Non-pigmented ciliary epithelial cell (primary cell): Measurements from ENCODE around the gene MANBA.
"Not testable (repeated sequence)": the region's sequence is repeated elsewhere in the genome, so short reads cannot be mapped to it uniquely, and the experiment has no call there.

Source experiments
- DNase-seq: peaks from one replicate; pipeline ENCODE4 v3.0.0-alpha.2; 2010; ENCODE audit warnings: low read depth

Gene MANBA

DNA sequence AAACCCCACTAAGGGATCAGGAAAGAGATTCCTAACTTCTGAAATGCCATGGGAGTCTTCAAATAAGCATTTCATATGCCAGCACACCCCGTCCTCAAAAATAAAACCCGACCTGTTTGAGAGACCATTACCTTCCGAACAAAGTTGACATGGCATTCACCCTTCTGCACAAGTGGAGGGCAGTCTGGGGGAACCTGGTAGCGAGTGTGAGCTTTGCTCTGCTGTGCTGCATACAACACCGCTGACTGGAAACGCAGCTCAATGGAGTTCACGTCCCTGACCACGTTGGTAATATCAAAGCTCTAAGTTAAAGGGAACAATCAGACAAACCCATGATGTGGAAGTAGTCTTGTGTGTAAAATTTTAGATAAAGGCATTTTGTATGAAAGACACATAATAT, 38.0 kb downstream of the MANBA start:
- no peak for DNase-seq

DNA sequence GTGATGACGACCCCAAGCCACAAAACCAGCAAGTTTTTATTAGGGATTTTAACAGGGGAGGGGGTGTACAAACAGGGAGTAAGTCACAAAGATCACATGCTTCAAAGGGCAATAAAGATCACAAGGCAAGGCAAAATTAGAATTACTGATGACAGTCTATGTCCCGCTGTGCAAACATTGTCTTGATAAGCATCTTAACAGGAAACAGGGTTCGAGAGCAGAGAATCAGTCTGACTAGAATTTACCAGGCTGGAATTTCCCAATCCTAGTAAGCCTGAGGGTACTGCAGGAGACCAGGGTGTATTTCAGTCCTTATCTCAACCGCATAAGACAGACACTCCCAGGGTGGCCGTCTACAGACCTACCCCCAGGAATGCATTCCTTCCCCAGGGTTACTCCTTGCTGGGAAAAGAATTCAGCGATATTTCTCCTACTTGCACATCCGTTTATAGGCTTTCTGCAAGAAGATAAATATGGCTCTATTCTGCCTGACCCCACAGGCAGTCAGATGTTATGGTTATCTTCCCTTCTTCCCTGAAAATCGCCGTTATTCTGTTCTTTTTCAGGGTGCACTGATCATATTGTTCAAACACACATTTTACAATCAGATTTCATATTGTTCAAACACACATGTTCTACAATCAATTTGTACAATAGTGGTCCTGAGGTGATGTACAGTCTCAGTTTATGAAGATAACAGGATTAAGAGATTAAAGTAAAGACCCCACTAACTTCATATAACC, 41.8 kb downstream of the MANBA start:
- DNase-seq, result not testable (repeated sequence)

DNA sequence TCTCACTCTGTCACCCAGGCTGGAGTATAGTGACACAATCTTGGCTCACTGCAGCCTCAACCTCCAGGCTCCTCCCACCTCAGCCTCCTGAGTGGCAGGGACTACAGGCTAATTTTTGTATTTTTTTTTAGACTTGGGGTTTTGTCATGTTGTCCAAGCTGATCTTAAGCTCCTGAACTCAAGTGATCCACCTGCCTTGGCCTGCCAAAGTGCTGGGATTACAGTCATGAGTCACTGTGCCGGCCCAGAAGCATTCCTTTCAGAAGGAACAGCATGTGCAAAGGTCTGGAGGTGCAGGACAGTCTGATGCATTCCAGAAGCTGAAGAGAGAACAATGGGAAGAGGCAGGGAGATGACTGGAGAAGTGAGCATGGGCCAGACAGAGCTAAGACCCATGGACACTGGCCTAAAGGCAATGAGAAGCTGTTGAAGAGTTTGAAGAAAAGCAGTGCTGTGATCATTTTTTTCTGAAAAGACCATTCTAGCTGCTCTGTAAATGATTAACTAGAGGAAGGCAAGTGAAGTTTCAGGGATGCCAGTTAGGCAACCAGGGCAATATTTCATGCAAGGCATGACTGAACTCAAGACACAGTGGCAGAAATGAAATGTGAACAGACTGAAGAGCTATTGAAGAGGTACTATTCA, 43.2 kb downstream of the MANBA start:
- DNase-seq, result no peak

DNA sequence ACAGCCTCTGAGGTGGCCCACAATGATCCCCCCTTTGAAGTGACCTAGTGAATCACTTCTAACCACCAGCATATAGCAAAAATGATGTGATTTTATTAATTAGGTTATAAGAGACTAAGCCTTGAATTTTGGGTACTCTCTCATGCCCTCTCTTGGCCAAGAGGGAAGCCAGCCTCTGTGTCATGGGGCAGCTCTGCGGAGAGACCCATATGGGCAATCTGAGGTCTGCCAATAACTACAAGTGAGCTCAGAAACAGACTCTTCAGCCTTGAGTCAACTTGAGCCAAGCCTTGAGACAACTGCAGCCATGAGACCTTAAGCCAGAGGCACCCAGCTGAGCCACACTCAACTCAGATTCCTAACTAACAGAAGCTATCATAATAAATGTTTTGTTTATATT, 45.7 kb downstream of the MANBA start:
- DNase-seq, result no peak

DNA sequence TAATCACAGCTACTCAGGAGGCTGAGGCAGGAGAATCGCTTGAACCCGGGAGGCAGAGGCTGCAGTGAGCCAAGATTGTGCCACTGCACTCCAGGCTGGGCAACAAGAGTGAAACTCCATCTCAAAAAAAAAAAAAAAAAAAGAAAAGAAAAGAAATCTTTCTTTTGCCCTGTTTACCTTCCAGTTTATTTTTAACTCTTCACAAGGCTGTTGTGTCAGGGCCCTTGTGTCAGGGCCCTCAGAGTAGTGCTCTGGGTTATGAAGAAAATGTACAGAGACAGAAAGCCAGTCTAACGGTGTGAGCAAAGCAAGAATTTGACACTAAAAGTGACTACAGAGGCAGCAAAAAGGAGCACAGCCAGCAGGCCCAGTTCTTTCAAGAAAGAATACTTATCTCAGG, 47.0 kb downstream of the MANBA start:
- not testable (repeated sequence) for DNase-seq

DNA sequence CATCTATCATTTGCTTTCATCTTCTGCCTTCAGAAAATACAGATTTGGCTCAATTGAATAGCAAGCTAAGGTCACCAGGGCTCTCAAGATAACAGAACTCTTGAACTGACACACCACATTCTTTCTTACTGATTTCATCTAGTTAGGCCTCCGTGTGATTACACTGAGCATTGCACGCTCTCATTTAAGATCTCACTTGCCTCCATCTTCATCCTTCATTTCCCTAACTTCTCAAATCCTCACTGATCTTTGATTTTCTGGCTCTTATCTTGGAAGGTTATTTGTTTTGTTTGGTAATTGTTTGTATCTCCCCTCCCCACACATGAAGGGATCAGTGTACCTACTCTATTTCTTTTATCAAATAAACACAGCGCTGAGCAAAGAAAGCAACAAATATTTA, 47.7 kb downstream of the MANBA start:
- DNase-seq, result no peak

DNA sequence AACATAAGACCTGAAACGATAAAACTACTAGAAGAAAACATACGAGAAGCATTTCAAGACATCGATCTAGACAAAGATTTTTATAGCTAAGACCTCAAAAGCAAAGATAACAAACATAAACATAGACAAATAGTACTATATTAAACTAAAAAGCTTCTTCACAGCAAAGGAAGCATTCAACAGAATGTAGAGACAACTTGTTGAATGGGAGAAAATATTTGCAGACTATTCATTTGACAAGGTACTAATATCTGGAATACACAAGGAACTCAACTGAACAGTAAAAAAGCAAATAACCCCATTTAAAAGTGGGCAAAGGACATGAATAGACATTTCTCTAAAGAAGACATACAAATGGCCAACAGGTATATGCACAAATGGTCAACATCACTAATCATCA, 49.8 kb downstream of the MANBA start:
- DNase-seq, result no peak

DNA sequence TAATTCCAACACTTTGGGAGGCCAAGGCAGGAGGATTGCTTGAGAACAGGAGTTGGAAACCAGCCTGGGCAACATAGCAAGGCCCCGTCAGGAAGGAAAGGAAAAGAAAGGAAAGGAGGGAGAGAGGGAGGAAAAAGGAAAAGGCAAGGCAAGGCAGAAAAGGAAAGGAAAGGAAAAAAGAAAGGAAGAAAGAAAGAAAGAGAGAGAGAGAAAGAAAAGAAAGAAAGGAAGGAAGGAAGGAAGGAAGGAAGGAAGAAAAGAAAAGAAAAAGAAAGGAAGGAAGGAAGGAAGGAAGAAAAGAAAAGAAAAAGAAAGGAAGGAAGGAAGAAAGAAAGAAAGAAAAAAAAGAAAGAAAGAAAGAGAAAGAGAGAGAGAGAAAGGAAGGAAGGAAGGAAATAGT, 51.7 kb downstream of the MANBA start:
- not testable (repeated sequence) for DNase-seq

DNA sequence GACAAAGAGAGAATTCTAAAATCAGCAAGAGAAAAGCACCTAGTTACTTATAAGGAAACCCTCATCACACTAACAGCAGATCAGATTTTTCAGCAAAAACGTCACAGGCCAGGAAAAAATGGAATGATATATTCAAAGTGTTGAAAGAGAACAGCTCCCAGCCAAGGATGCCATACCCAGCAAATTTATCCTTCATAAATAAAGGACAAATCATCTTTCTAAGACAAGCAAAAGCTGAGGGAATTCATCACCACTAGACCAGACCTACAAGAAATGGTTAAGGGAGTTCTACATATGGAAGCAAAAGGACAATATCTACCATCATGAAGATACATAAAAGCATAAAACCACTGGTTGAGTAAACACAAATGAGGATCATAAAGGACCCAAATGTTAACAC, 53.6 kb downstream of the MANBA start:
- DNase-seq, result no peak

DNA sequence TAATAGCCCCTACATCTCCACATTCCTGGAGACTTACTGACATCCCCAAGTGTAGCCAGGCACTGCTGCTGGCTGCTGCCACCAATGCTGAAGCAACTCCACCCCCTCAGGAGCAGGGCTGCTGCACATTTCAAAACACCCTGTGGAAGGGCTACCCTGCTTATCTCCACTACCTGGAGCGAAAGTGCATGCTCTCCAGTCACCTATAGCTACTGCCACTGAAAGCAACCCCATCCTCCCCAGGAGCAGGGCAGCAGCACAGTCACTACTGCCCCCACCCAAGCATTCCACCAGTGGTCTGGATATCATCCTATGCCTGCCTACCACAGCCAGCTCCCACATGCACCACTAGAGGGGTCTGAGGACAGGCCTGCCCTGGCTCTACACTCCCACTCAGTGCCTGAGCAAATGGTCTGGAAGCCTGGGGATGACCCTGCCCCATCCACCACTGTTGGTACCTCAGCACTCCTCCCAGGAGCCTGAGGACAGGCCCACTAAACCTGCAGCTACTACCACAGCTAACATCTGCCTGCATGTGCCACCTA, 55.3 kb downstream of the MANBA start:
- no peak for DNase-seq

DNA sequence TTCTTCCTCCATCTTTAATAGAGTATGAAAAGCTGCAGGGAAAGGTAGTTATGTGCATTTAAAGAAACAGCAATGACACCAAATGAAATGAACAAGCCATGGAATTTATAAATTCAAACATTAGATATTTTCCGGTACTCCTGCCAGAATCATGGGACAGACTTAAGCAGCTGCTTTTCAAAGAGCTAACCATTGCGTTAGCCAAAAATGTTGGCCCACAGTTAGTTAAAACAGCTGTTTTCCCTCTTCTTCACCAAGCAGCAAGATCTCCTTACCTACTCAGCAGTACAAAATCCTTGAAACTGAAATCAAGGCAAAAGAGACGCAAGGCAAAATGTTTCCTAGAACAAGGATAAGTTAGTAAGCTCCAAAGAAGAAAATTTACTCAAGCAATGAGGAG, 64.0 kb downstream of the MANBA start:
- no peak for DNase-seq

DNA sequence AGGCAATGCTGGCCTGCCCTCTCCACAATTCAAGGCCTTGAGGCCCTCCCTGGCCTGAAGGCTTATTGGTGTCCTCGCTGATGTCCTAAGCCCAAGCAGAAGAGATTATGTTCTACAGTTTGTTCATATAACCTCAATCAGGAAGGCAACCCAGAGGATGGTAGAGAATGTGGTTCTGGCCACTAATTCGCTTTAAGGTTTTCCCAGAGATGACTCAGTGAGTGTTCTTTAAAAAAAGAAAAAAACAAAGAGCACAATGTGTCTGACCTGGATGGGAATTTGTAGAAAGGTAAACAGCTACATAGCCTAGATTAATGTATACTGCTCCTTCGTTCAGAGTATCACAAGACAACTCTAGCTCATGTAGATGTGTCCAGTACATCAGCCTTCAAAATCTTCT, 66.0 kb downstream of the MANBA start:
- no peak for DNase-seq

DNA sequence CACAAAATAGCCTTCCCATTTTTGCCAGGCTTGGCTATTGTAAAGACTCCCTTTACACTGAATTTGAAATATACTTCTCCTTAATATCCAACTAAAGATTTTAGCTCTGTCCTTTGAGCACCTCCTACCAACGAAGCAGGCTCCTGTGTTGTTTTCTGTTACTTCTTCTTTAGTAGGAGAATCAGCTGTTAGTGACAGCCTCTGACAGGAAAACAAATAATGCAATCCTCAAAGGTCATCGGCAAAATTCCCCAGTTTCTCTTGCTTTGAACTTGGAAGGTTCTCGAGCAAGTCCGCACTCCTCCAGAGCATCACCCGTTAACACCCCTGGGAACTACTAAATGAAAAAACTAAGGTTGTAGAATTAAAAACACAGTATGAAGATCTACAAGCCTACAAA, 66.9 kb downstream of the MANBA start:
- no peak for DNase-seq

DNA sequence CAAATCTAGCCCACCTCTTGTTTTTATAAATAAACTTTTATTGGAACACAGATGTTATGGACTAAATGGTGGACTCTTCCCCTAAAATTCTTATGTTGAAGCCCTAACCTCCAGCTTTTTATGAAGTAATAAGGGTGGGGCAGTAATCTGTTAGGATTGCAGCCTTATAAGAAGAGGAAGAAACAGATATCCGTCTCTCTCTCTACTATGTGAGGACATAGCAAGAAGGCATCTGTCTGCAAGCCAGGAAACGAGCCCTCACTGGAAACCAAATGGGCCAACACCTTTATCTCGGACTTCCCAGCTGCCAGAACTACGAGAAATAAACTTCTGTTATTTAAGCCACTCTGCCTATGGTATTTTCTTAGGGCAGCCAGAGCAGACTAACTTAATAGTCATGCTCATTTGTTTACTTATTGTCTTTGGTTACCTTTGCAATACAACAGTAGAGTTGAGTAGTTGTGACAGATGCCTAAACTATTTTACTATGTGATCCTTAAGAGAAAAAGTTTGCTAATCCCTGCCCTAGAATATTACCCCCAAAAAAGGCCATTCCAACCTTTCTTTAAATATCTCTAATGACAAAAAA, 67.4 kb downstream of the MANBA start:
- no peak for DNase-seq

DNA sequence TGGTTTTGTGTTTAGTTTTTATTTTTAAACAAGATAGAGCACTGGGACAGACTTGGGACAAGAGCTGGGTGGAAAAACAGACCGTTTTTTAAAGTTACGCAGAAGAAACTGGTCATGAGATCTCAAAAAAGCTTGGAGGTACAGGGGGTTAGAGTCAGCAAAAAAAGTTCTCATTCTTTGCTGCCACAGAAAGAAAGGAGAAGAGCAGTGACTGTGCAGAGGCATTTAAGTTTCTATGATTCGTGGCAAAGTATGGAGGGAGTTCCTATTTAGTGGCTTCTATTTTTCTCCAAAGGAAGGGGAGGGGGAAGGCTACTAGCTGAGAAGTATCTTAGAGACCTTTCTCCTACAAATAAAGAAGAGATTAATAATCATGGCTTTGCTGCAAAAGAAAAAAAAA, 68.3 kb downstream of the MANBA start:
- no peak for DNase-seq

DNA sequence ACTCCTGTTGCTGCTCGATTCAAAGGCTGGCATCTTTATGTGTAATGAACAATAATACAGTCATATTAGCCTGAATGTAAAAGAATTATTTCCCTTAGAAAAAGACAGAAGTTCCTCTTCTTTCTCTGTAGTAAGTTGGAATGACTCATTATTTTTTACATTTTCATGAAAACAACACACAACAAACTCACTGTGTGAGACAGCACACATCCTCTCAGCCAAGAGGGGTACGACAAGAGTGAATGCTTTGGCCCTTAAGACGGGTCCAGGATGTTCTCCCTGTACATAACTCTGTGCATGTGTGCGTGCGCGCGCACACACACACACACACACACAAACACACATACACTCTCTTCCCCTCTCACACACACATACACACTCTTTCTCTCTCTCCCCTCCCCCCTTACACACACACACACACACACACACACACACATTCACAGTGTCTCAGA, 72.8 kb downstream of the MANBA start:
- DNase-seq, result no peak

DNA sequence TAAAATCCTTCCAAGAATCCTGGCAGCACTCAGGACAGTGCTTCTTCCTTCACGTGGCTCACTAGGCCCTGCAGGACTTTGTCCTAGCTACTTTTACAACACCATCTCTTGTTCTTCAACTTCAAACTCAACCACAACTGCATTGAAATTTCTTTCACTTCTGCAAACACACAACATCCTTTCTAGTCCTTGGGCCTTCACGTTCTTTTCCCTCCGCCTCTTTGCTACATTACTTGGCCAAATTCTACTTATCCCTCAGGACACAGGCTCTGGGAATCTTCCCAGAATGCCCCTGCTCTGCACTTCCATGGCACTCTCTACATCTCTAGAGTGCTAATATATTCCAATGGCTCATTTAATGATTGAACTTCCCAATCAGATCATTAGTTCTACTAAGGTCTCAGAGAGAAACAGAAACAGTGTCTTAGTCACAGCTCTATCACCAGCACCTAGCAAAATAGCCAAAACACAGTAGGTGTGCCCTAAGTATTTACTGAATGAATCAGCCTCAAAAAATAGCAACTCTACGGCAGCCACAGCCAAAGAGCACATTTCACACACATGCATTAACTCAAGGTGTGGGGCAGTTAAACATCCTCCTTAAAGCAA, 73.3 kb downstream of the MANBA start:
- no peak for DNase-seq

DNA sequence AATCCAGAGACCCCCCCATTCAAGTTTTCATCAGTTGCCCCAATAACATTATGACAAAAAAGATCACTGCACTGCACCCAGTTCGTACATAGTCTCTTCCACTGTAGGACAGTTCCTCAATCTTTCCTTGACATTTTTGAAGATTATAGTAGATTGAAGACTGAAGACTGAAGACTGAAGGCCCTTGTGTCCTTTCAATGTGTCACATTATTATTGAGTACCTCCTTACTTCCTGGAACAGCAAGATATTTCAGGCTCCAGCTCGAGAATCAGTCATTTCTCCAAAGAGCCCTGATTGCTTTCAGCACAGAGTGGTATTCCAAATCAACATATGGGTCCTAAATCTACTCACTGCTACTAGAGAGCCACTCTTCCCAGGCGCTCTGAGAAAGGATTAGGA, 75.0 kb downstream of the MANBA start:
- no peak for DNase-seq

DNA sequence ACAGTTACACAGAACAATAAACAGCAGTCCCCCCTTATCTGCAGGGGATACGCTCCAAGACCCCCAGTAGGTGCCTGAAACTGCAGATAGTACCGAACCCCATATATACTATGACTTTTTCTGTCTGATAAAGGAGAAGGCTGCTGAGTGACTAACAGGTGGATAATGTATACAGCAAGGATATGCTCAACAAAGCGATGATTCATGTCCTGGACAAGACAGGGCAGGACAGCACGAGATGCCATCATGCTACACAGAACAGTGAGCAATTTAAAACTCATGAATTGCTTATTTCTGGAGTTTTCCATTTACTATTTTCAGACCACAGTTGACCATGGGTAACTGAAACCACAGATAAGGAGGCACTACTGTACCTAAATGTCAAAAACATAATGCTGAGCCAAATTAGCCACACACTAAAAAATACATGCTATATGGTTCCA, 76.1 kb downstream of the MANBA start:
- peak; percentile 85 for DNase-seq

DNA sequence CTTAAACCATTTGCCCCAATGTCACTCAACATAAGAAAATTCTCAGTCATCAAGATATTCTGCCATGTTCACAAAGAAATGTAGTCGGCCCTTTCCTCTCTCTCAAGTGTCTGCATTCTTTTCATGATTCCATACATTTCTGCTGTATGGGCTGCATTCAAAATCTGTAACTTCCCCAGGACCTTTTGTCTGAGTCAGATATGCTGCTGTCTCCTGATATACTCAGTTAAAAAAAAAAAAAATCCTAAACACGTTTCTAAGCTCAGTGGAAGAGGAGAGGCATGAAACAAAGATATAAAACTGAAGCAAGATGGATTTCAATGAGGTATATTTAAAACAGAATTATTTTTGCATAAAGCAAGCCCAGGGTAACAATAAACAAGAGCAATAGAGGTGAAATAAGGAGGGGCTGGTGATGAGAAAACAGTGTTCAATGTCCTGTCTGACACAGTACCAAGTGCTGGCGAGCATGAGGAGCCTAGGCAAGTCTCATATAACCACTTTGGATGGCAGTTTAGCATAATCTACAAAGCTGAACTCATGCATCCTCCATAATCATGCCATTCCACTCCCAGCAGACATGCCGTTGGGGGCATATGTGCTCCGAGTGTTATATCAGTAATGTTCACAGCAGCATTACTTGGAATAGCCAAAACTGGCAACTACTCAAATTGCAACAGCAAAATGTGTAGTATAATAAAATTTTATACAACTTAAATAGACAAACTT, 76.7 kb downstream of the MANBA start:
- no peak for DNase-seq

DNA sequence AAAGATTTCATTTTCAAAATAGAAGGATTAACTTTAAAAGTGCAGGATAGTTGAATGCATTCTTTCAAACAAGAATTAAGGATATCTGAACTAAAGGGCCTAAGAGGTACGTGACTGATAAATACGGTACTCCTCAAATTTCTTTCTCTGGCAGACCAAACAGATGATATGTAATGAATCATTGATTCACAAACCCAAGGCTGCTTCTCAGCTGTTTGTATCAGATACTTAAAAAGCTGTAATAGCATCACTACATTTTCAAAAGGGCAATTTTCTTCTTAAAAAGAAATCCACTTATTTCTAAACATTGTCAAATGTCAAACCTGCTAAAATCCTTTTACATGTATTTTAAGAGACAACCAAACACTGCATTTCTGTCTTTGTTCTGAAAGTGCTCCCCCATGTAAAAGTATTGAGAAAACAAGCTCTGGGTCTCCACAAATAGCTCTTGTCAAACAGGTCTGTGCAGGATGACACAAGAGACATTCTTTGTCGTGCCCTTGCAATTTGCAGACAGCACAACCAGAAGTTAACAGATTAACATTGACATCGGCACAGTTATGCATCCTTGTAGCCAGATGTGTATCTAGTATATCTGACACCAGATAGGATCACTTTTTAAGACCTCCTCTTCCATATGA, 82.0 kb downstream of the MANBA start:
- DNase-seq, result no peak

DNA sequence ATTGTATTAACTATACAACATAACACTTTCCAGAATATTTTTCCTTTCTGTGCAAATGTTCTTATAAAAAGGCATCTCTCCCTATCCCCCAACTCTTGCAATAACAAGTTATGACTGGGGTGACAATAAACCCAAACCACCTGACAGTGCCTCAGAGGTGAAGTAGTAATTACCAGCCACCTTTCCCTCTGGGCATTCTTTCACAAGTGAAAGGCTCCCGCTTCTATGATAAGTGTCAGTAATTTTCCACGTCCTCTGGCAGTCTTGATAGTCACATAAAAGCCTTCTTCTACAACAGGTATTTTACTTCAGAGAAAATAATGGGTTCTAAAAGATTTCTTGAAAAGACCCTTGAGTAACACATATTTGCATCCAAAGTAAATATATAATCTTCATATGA, 82.7 kb downstream of the MANBA start:
- no peak for DNase-seq
